IMR-90 (cell line): ENCODE results near the gene SELENOM. TPM values are rescaled to one million over a fixed set of nuclear protein-coding genes. Genes with fewer than 3 reads are reported as not detected.

Experiments used
- ATAC-seq: fragments of 200-7000 bp; cut with Tn5 transposase; 2 replicates; pipeline ENCODE4 v1.9.1; 2020; ENCODE audit warnings: low read depth, mild to moderate bottlenecking, moderate library complexity
- BruUV-seq: library from RNA; stranded (reverse); fragments of 400-500 nt; replicated peaks from 2 replicates; lab custom pipeline; 2021; lab: Mats Ljungman, UMichigan
- CTCF ChIA-PET: fragments of 300-600 bp; formaldehyde crosslinking; extraction: SDS; loops from one replicate; lab custom pipeline; 2021; ENCODE audit warnings: antibody characterized with exemption; lab: Yijun Ruan, JAX
- POLR2A ChIA-PET: fragments of 300-600 bp; sonication (Branson Sonifier 250); formaldehyde crosslinking; loops from one replicate; lab custom pipeline; 2022; ENCODE audit warnings: antibody characterized with exemption; ENCODE audit not compliant: unreplicated experiment; lab: Charles Lee
- DNase-seq: peaks from one replicate; pipeline ENCODE4 v3.0.0; 2013
- H2AFZ ChIP-seq: replicated peaks from 2 replicates; pipeline ENCODE3; 2013; ENCODE audit warnings: low read length, mild to moderate bottlenecking; ENCODE audit not compliant: poor library complexity
- H2AK5ac ChIP-seq: 2 replicates; pipeline ENCODE4 v1.6.1; 2013; ENCODE audit warnings: low read depth, low read length, inconsistent platforms
- H2AK9ac ChIP-seq: replicated peaks from 2 replicates; pipeline ENCODE3; 2013; ENCODE audit warnings: mild to moderate bottlenecking, low read depth, low read length, moderate library complexity; ENCODE audit not compliant: poor library complexity
- H2BK120ac ChIP-seq: 2 replicates; pipeline ENCODE4 v1.6.1; 2013; ENCODE audit warnings: low read depth, low read length, inconsistent platforms
- H2BK15ac ChIP-seq: 3 replicates; pipeline ENCODE4 v1.6.1; 2013; ENCODE audit warnings: low read depth, low read length, inconsistent platforms
- H2BK20ac ChIP-seq: 2 replicates; pipeline ENCODE4 v1.6.1; 2013; ENCODE audit warnings: low read depth, mild to moderate bottlenecking, inconsistent platforms, low read length, moderate library complexity
- H2BK5ac ChIP-seq: 2 replicates; pipeline ENCODE4 v1.6.1; 2013; ENCODE audit warnings: mild to moderate bottlenecking, low read depth, low read length, inconsistent platforms; ENCODE audit not compliant: poor library complexity, severe bottlenecking
- H3K14ac ChIP-seq: replicated peaks from 2 replicates; pipeline ENCODE4 v1.6.1; 2013; ENCODE audit warnings: low read depth, low read length, inconsistent platforms
- H3K18ac ChIP-seq: 2 replicates; pipeline ENCODE4 v1.6.1; 2013; ENCODE audit warnings: low read depth, low read length, control low read depth
- H3K23ac ChIP-seq: 2 replicates; pipeline ENCODE4 v1.6.1; 2013; ENCODE audit warnings: low read depth, low read length, inconsistent platforms
- H3K27ac ChIP-seq: 2 replicates; pipeline ENCODE4 v1.5.1; 2013; ENCODE audit warnings: mild to moderate bottlenecking, control low read depth, low read length; ENCODE audit not compliant: insufficient read depth
- H3K27me3 ChIP-seq: 2 replicates; pipeline ENCODE4 v1.6.1; 2013; ENCODE audit warnings: low read length; ENCODE audit not compliant: control insufficient read depth, insufficient read depth
- H3K36me3 ChIP-seq: 2 replicates; pipeline ENCODE4 v1.6.1; 2013; ENCODE audit warnings: low read length, mixed read lengths; ENCODE audit not compliant: control insufficient read depth, insufficient read depth
- H3K4ac ChIP-seq: 2 replicates; pipeline ENCODE4 v1.6.1; 2013; ENCODE audit warnings: low read depth, low read length, inconsistent platforms
- H3K4me1 ChIP-seq: 2 replicates; pipeline ENCODE4 v1.6.1; 2013; ENCODE audit warnings: low read length, mixed read lengths; ENCODE audit not compliant: control insufficient read depth, insufficient read depth
- H3K4me2 ChIP-seq: 2 replicates; pipeline ENCODE4 v1.6.1; 2013; ENCODE audit warnings: low read depth, mild to moderate bottlenecking, control low read depth, low read length, moderate library complexity
- H3K4me3 ChIP-seq: 2 replicates; pipeline ENCODE4 v1.5.1; 2013; ENCODE audit warnings: low read depth, mild to moderate bottlenecking, control low read depth, low read length, moderate library complexity; ENCODE audit not compliant: insufficient read depth
- H3K56ac ChIP-seq: 2 replicates; pipeline ENCODE4 v1.6.1; 2013; ENCODE audit warnings: low read length, inconsistent platforms; ENCODE audit not compliant: insufficient read depth; ENCODE audit errors: extremely low read depth
- H3K79me1 ChIP-seq, 2 experiments: 2 replicates each; pipeline ENCODE4 v1.6.1; 2013; ENCODE audit warnings: low read length in 2 of 2, inconsistent platforms in 1 of 2, low read depth in 1 of 2
- H3K9ac ChIP-seq: 2 replicates; pipeline ENCODE4 v1.6.1; 2013; ENCODE audit warnings: low read depth, low read length, control low read depth
- H3K9me1 ChIP-seq: 2 replicates; pipeline ENCODE4 v1.6.1; 2013; ENCODE audit warnings: low read length, inconsistent platforms; ENCODE audit not compliant: insufficient read depth
- H3K9me3 ChIP-seq: 2 replicates; pipeline ENCODE4 v1.6.1; 2013; ENCODE audit warnings: low read length; ENCODE audit not compliant: control insufficient read depth, insufficient read depth
- H4K20me1 ChIP-seq: 2 replicates; pipeline ENCODE4 v1.6.1; 2013; ENCODE audit warnings: low read length, inconsistent platforms; ENCODE audit not compliant: insufficient read depth
- H4K5ac ChIP-seq: 2 replicates; pipeline ENCODE4 v1.6.1; 2013; ENCODE audit warnings: mild to moderate bottlenecking, low read depth, low read length, control low read depth
- H4K8ac ChIP-seq, 2 experiments: 2 replicates each; pipeline ENCODE4 v1.6.1; 2013; ENCODE audit warnings: low read depth in 2 of 2, low read length in 2 of 2, control low read depth in 1 of 2, inconsistent platforms in 1 of 2
- H4K91ac ChIP-seq: 2 replicates; pipeline ENCODE4 v1.6.1; 2013; ENCODE audit warnings: low read depth, low read length, inconsistent platforms; ENCODE audit not compliant: insufficient read depth
- BHLHE40 ChIP-seq: fragments of 150-350 bp; IDR thresholded peaks from 2 replicates; pipeline ENCODE4 v1.6.1; 2016; ENCODE audit warnings: mild to moderate bottlenecking, low read depth, low read length
- CTCF ChIP-seq: conservative IDR thresholded peaks from 2 replicates; pipeline ENCODE4 v1.5.1; 2012; ENCODE audit warnings: mild to moderate bottlenecking, low read depth, low read length, improper control_type of control experiment
- NFE2L2 ChIP-seq: fragments of 150-350 bp; IDR thresholded peaks from 2 replicates; pipeline ENCODE4 v1.6.1; 2016; ENCODE audit warnings: low read depth, mild to moderate bottlenecking, low read length
- RAD21 ChIP-seq: IDR thresholded peaks from 2 replicates; pipeline ENCODE4 v1.6.1; 2012; ENCODE audit warnings: low read length, improper control_type of control experiment
- RCOR1 ChIP-seq: IDR thresholded peaks from 2 replicates; pipeline ENCODE4 v1.6.1; 2012; ENCODE audit warnings: mild to moderate bottlenecking, low read length, improper control_type of control experiment; ENCODE audit not compliant: insufficient replicate concordance
- SMC3 ChIP-seq: fragments of 150-350 bp; IDR thresholded peaks from 2 replicates; pipeline ENCODE4 v1.6.1; 2016; ENCODE audit warnings: low read depth, mild to moderate bottlenecking, antibody characterized with exemption, low read length, moderate library complexity
- WGBS, 2 experiments: methylation state at CpG; one replicate each; pipeline versions ENCODE4 v1.1.5 to v1.1.7; 2013; ENCODE audit warnings: missing lambda C conversion rate in 2 of 2; ENCODE audit not compliant: insufficient read length in 1 of 2; ENCODE audit errors: extremely low coverage in 2 of 2; 5-methylcytosine and 5-hydroxymethylcytosine counted together
- dilution Hi-C: fragments of 300-500 bp; cut with HindIII; formaldehyde crosslinking; loops from one replicate; pipeline ENCODE4 v1.14.3; 2018; ENCODE audit warnings: low sequenced_read_pairs; ENCODE audit not compliant: unreplicated experiment
- in situ Hi-C: fragments of 300-500 bp; cut with MboI; formaldehyde crosslinking; loops from 3 replicates; pipeline ENCODE4 v1.14.3; 2019; ENCODE audit warnings: low sequenced_read_pairs, inconsistent platforms, mixed read lengths
- intact Hi-C: fragments of 100-400 bp; cut with micrococcal nuclease; formaldehyde crosslinking; loops from 2 replicates; pipeline ENCODE4 v1.10.0; 2022
- polyA plus RNA-seq, 3 experiments: library from polyadenylated mRNA; depleted of rRNA; stranded (reverse); fragments of >200 nt; gene quantifications; 2 replicates each; pipeline ENCODE4 v1.2.3, GENCODE V29; 2012; ENCODE audit warnings: low replicate concordance in 1 of 3
- total RNA-seq: library from RNA; depleted of rRNA; stranded (reverse); fragments of >200 nt; gene quantifications from 2 replicates; pipeline ENCODE4 v1.2.3, GENCODE V29; 2012

The SELENOM gene
- total and polyA plus RNA-seq, 2 of the 4 experiments (the other 2 are of a cell fraction) = 46.2 to 270 TPM

GRCh38 chr22:31148953-31149627 is 41.7 kb upstream of the SELENOM start:
- Histone ChIP-seq H3K9me3 (peaks cover 4% of the 10 kb centered on the region; the same call in 1 of the 2 replicates), H3K4me1 (peaks cover 5% of the 10 kb centered on the region), H2AK5ac (peak overlapping the region; percentile 57; the same call in 1 of the 2 replicates), H3K56ac (no peak overlapping the region), H4K20me1 (no peaks in the 10 kb centered on the region), H4K8ac (peak overlapping the region; percentile 65), H2BK15ac (peak overlapping the region; percentile 68; the same call in 2 of the 3 replicates), H3K27me3 (no peaks in the 10 kb centered on the region), H3K23ac (no peak overlapping the region), H3K79me1 (no peaks in the 10 kb centered on the region), H4K91ac (peak overlapping the region; percentile 67), H2BK20ac (peak overlapping the region; percentile 73; the same call in 1 of the 2 replicates), H2AFZ (peak overlapping the region; percentile 76), H3K18ac (no peak overlapping the region), H4K5ac (peak overlapping the region; percentile 78), H3K27ac (peak overlapping the region; percentile 9; the same call in 1 of the 2 replicates), H3K4me2 (no peak overlapping the region), H3K9me1 (no peaks in the 10 kb centered on the region), H2AK9ac (peak overlapping the region; percentile 48), H3K9ac (peak overlapping the region; percentile 24; the same call in 1 of the 2 replicates), H3K36me3 (no peaks in the 10 kb centered on the region), H2BK120ac (peak overlapping the region; percentile 60), H2BK5ac (peak overlapping the region; percentile 9), H3K14ac (peak overlapping the region; percentile 51), H3K4me3 (no peak overlapping the region), H3K4ac (peak overlapping the region; percentile 65)
- no peak for TF ChIP-seq RCOR1
- TF ChIP-seq RAD21 = peak; percentile 97
- no peak for TF ChIP-seq BHLHE40
- TF ChIP-seq CTCF = peak; percentile 98
- TF ChIP-seq NFE2L2 = no peak
- peak; percentile 87 for TF ChIP-seq SMC3
- intact Hi-C loops = loop anchor here (1.0 to 5.0 kb wide), 5 partner anchors 42 to 387 kb away; partner anchors contain the start of gene SELENOM
- CTCF ChIA-PET = interaction anchor here (0.7 to 2.0 kb wide), 4 partner anchors 10 to 51 kb away, joined by 3 to 12 read pairs (median 3); partner anchors contain the start of gene SELENOM
- dilution Hi-C loops = no loop called here
- no TSS peak for BruUV-seq
- WGBS, 2 experiments = 10% methylated on average over 3 of the region's 5 CpGs; no CpG with 5 or more reads in 1 of the 2 experiments
- peak; percentile 80 for DNase-seq
- ATAC-seq = peak; percentile 99
- in situ Hi-C loops = loop anchor here (5.0 kb wide), 2 partner anchors 37 to 202 kb away; no protein-coding TSS in a partner anchor
- POLR2A ChIA-PET = no interaction called here
